ENCODE data around the gene LRP11.
A peak's percentile ranks its signal among the peaks of the same experiment; 100 is the strongest.
"Not testable (repeated sequence)": the region's sequence is repeated elsewhere in the genome, so short reads cannot be mapped to it uniquely, and the experiment has no call there.

The LRP11 gene

GRCh38 chr6:149869275-149869892, 5.2 kb upstream of the LRP11 start:
- no peak overlapping the region for H3K27ac ChIP-seq (ENCODE audit: low read depth, low read length, severe bottlenecking)

GRCh38 chr6:149867876-149868640, 3.9 kb upstream of the LRP11 start:
- Histone ChIP-seq H3K4me3 (ENCODE audit: extremely low read depth, insufficient read depth, low read length, poor library complexity, severe bottlenecking) (no peak overlapping the region), H3K36me3 (ENCODE audit: control insufficient read depth, insufficient read depth, low read length) (no peaks in the 10 kb centered on the region), H3K9me3 (ENCODE audit: control insufficient read depth, low read length) (peaks cover 4% of the 10 kb centered on the region), H3K27ac (ENCODE audit: low read depth, low read length, severe bottlenecking) (no peak overlapping the region), H3K4me1 (ENCODE audit: control insufficient read depth, insufficient read depth, low read length, poor library complexity, severe bottlenecking) (peaks cover 7% of the 10 kb centered on the region)
- WGBS, 2 experiments (ENCODE audit: insufficient coverage in 2 of 2): 30 to 41% methylated on average over 1 to 3 of the region's 4 CpGs

More at GRCh38 chr6:149869275-149869892, 5.2 kb upstream of the LRP11 start:
- Histone ChIP-seq H3K9me3 (ENCODE audit: control insufficient read depth, low read length) (peaks cover 4% of the 10 kb centered on the region), H3K4me3 (ENCODE audit: extremely low read depth, insufficient read depth, low read length, poor library complexity, severe bottlenecking) (no peak overlapping the region), H3K36me3 (ENCODE audit: control insufficient read depth, insufficient read depth, low read length) (no peaks in the 10 kb centered on the region), H3K4me1 (ENCODE audit: control insufficient read depth, insufficient read depth, low read length, poor library complexity, severe bottlenecking) (peaks cover 7% of the 10 kb centered on the region)
- 89 to 92% methylated on average over 7 to 10 of the region's 10 CpGs for WGBS, 2 experiments (ENCODE audit: insufficient coverage in 2 of 2)

- Histone ChIP-seq H3K27ac (ENCODE audit: low read depth, low read length, severe bottlenecking) (peak overlapping the region; percentile 57), H3K36me3 (ENCODE audit: control insufficient read depth, insufficient read depth, low read length) (no peaks in the 10 kb centered on the region), H3K4me3 (ENCODE audit: extremely low read depth, insufficient read depth, low read length, poor library complexity, severe bottlenecking) (peak overlapping the region; percentile 63), H3K4me1 (ENCODE audit: control insufficient read depth, insufficient read depth, low read length, poor library complexity, severe bottlenecking) (peaks cover 13% of the 10 kb centered on the region), H3K9me3 (ENCODE audit: control insufficient read depth, low read length) (no peaks in the 10 kb centered on the region)
- WGBS, 2 experiments (ENCODE audit: insufficient coverage in 2 of 2): 37 to 41% methylated on average over 9 to 14 of the region's 23 CpGs
These were observed 698 bp upstream of the LRP11 start for GRCh38 chr6:149864578-149865535.

GRCh38 chr6:149862922-149863697, 1.0 kb downstream of the LRP11 start:
- Histone ChIP-seq H3K36me3 (ENCODE audit: control insufficient read depth, insufficient read depth, low read length) (no peaks in the 10 kb centered on the region), H3K27ac (ENCODE audit: low read depth, low read length, severe bottlenecking) (peak overlapping the region; percentile 57), H3K9me3 (ENCODE audit: control insufficient read depth, low read length) (no peaks in the 10 kb centered on the region), H3K4me3 (ENCODE audit: extremely low read depth, insufficient read depth, low read length, poor library complexity, severe bottlenecking) (peak overlapping the region; percentile 63), H3K4me1 (ENCODE audit: control insufficient read depth, insufficient read depth, low read length, poor library complexity, severe bottlenecking) (peaks cover 15% of the 10 kb centered on the region)
- 4% methylated on average over 57 to 67 of the region's 69 CpGs for WGBS, 2 experiments (ENCODE audit: insufficient coverage in 2 of 2)

GRCh38 chr6:149862424-149862738, 1.8 kb downstream of the LRP11 start:
- WGBS, 2 experiments (ENCODE audit: insufficient coverage in 2 of 2): 95 to 98% methylated on average over 2 to 4 of the region's 12 CpGs
- H3K4me3 ChIP-seq (ENCODE audit: extremely low read depth, insufficient read depth, low read length, poor library complexity, severe bottlenecking): peak overlapping the region; percentile 63
- H3K27ac ChIP-seq (ENCODE audit: low read depth, low read length, severe bottlenecking); H3K9me3 ChIP-seq (ENCODE audit: control insufficient read depth, low read length); H3K36me3 ChIP-seq (ENCODE audit: control insufficient read depth, insufficient read depth, low read length): not testable (repeated sequence)
- H3K4me1 ChIP-seq (ENCODE audit: control insufficient read depth, insufficient read depth, low read length, poor library complexity, severe bottlenecking): peaks cover 19% of the 10 kb centered on the region

- peak overlapping the region; percentile 63 for H3K4me3 ChIP-seq (ENCODE audit: extremely low read depth, insufficient read depth, low read length, poor library complexity, severe bottlenecking)
These were observed 2.3 kb downstream of the LRP11 start for GRCh38 chr6:149861603-149862423.

GRCh38 chr6:149860834-149861602, 3.1 kb downstream of the LRP11 start:
- Histone ChIP-seq H3K9me3 (ENCODE audit: control insufficient read depth, low read length) (no peaks in the 10 kb centered on the region), H3K36me3 (ENCODE audit: control insufficient read depth, insufficient read depth, low read length) (no peaks in the 10 kb centered on the region), H3K27ac (ENCODE audit: low read depth, low read length, severe bottlenecking) (no peak overlapping the region), H3K4me3 (ENCODE audit: extremely low read depth, insufficient read depth, low read length, poor library complexity, severe bottlenecking) (peak overlapping the region; percentile 63), H3K4me1 (ENCODE audit: control insufficient read depth, insufficient read depth, low read length, poor library complexity, severe bottlenecking) (peaks cover 32% of the 10 kb centered on the region)
- 87 to 92% methylated on average over 9 to 11 of the region's 14 CpGs for WGBS, 2 experiments (ENCODE audit: insufficient coverage in 2 of 2)

More at GRCh38 chr6:149861603-149862423, 2.3 kb downstream of the LRP11 start:
- no peaks in the 10 kb centered on the region for H3K9me3 ChIP-seq (ENCODE audit: control insufficient read depth, low read length)
- H3K36me3 ChIP-seq (ENCODE audit: control insufficient read depth, insufficient read depth, low read length): no peaks in the 10 kb centered on the region
- H3K27ac ChIP-seq (ENCODE audit: low read depth, low read length, severe bottlenecking): no peak overlapping the region
- WGBS, 2 experiments (ENCODE audit: insufficient coverage in 2 of 2): 84 to 90% methylated on average over 6 to 8 of the region's 14 CpGs
- H3K4me1 ChIP-seq (ENCODE audit: control insufficient read depth, insufficient read depth, low read length, poor library complexity, severe bottlenecking): peaks cover 25% of the 10 kb centered on the region

- peak overlapping the region; percentile 0 for H3K4me3 ChIP-seq (ENCODE audit: extremely low read depth, insufficient read depth, low read length, poor library complexity, severe bottlenecking)
- WGBS, 2 experiments (ENCODE audit: insufficient coverage in 2 of 2): 90 to 96% methylated on average over 5 of the region's 5 CpGs
- no peaks in the 10 kb centered on the region for H3K36me3 ChIP-seq (ENCODE audit: control insufficient read depth, insufficient read depth, low read length)
- no peak overlapping the region for H3K27ac ChIP-seq (ENCODE audit: low read depth, low read length, severe bottlenecking)
- H3K4me1 ChIP-seq (ENCODE audit: control insufficient read depth, insufficient read depth, low read length, poor library complexity, severe bottlenecking): peaks cover 37% of the 10 kb centered on the region
- no peaks in the 10 kb centered on the region for H3K9me3 ChIP-seq (ENCODE audit: control insufficient read depth, low read length)
These were observed 3.7 kb downstream of the LRP11 start for GRCh38 chr6:149860513-149860833.

- H3K4me3 ChIP-seq (ENCODE audit: extremely low read depth, insufficient read depth, low read length, poor library complexity, severe bottlenecking): no peak overlapping the region
- no peaks in the 10 kb centered on the region for H3K36me3 ChIP-seq (ENCODE audit: control insufficient read depth, insufficient read depth, low read length)
- no peak overlapping the region for H3K27ac ChIP-seq (ENCODE audit: low read depth, low read length, severe bottlenecking)
- 78 to 95% methylated on average over 3 of the region's 3 CpGs for WGBS, 2 experiments (ENCODE audit: insufficient coverage in 2 of 2)
- H3K4me1 ChIP-seq (ENCODE audit: control insufficient read depth, insufficient read depth, low read length, poor library complexity, severe bottlenecking): peaks cover 41% of the 10 kb centered on the region
- no peaks in the 10 kb centered on the region for H3K9me3 ChIP-seq (ENCODE audit: control insufficient read depth, low read length)
These were observed 4.2 kb downstream of the LRP11 start for GRCh38 chr6:149859938-149860337.
